Thyroid gland (tissue), 4 donors: Measurements from ENCODE around the gene WDR37. TPM values are rescaled to one million over a fixed set of nuclear protein-coding genes. Genes with fewer than 3 reads are reported as not detected.
A peak's percentile ranks its signal among the peaks of the same experiment; 100 is the strongest.

Source experiments
- DNase-seq, 2 donors: peaks; one replicate each; pipeline ENCODE4 v3.0.0-alpha.2; 2019
- H3K27ac ChIP-seq, 3 donors: fragments of 200-600 bp; sonication (generic); 1 replicate in 2 of 3; 2 replicates in 1 of 3; pipeline ENCODE4 v1.5.1; 2016 to 2019; ENCODE audit warnings: mild to moderate bottlenecking in 1 of 3, moderate library complexity in 1 of 3
- H3K27me3 ChIP-seq: fragments of 200-600 bp; sonication (generic); one replicate; pipeline ENCODE4 v1.5.1; 2019
- H3K36me3 ChIP-seq, 2 donors: fragments of 200-600 bp; sonication (generic); one replicate each; pipeline ENCODE4 v1.5.1; 2016 to 2019
- H3K4me1 ChIP-seq, 2 donors: fragments of 200-600 bp; sonication (generic); one replicate each; pipeline ENCODE4 v1.5.1; 2017 to 2019
- H3K4me3 ChIP-seq, 3 donors: fragments of 200-600 bp; sonication (generic); replicated peaks in 1 of 3; 1 replicate in 2 of 3; 2 replicates in 1 of 3; pipeline ENCODE4 v1.5.1; 2016; ENCODE audit warnings: mild to moderate bottlenecking in 1 of 3
- H3K9me3 ChIP-seq: fragments of 200-600 bp; sonication (generic); one replicate; pipeline ENCODE4 v1.5.1; 2017
- CTCF ChIP-seq, 6 experiments: fragments of 200-600 bp in 3 of 6; fragments of 450-650 bp in 3 of 6; sonication (generic) in 3 of 6; IDR thresholded peaks; one replicate each; pipeline ENCODE4 v1.5.1; 2016 to 2019; ENCODE audit warnings: antibody characterized with exemption in 6 of 6, mild to moderate bottlenecking in 2 of 6, inconsistent platforms in 1 of 6, moderate library complexity in 1 of 6
- POLR2A ChIP-seq, 2 donors: fragments of 450-650 bp; IDR thresholded peaks; one replicate each; pipeline ENCODE4 v1.6.1; 2017; ENCODE audit warnings: antibody characterized with exemption in 2 of 2, mild to moderate bottlenecking in 2 of 2, moderate library complexity in 1 of 2
- WGBS, 2 donors: methylation state at CpG; one replicate each; pipeline ENCODE4 v1.1.5; 2017; 5-methylcytosine and 5-hydroxymethylcytosine counted together
- intact Hi-C: fragments of 100-400 bp; cut with DNase I; formaldehyde crosslinking; loops from one replicate; pipeline ENCODE4 v1.15.1; 2023
- total RNA-seq, 4 donors: library from RNA; depleted of rRNA; stranded (reverse); fragments of >200 nt; gene quantifications; one replicate each; pipeline ENCODE4 v1.2.3, GENCODE V29; 2016

Gene WDR37
- total RNA-seq, 4 donors from 2014 or later, result 15.2 to 26.3 (median 16.4) TPM

GRCh38 chr10:1103551-1103950, 47.4 kb downstream of the WDR37 start:
- Histone ChIP-seq H3K36me3 (peaks cover 40 to 50% of the 10 kb centered on the region in 2 donors), H3K27me3 (no peaks in the 10 kb centered on the region), H3K27ac (no peak overlapping the region), H3K9me3 (no peaks in the 10 kb centered on the region), H3K4me3 (no peak overlapping the region), H3K4me1 (no peaks in the 10 kb centered on the region)
- 93 to 94% methylated on average over 18 of the region's 18 CpGs for WGBS, 2 donors
- TF ChIP-seq CTCF (IDR thresholded peaks at IDR 0.05), result no peak
- TF ChIP-seq POLR2A (IDR thresholded peaks at IDR 0.05), result no peak
- intact Hi-C loops, result no loop called here
- DNase-seq, result no peak

GRCh38 chr10:1104971-1105370, 48.8 kb downstream of the WDR37 start:
- no peak overlapping the region for H3K4me3 ChIP-seq
- whole genome bisulfite sequencing, 2 donors, result 95 to 96% methylated on average over 14 of the region's 14 CpGs
- H3K27me3 ChIP-seq, result no peaks in the 10 kb centered on the region
- H3K27ac ChIP-seq, result no peak overlapping the region
- H3K4me1 ChIP-seq, result no peaks in the 10 kb centered on the region
- no peak for DNase-seq
- intact Hi-C loops, result no loop called here
- no peak for TF ChIP-seq POLR2A (IDR thresholded peaks at IDR 0.05)
- no peak for TF ChIP-seq CTCF (IDR thresholded peaks at IDR 0.05)
- no peaks in the 10 kb centered on the region for H3K9me3 ChIP-seq
- peaks cover 44 to 54% of the 10 kb centered on the region in 2 donors for H3K36me3 ChIP-seq

- no peak for TF ChIP-seq CTCF (IDR thresholded peaks at IDR 0.05)
- no peak for TF ChIP-seq POLR2A (IDR thresholded peaks at IDR 0.05)
- H3K27me3 ChIP-seq, result no peaks in the 10 kb centered on the region
- intact Hi-C loops, result no loop called here
- peaks cover 50 to 54% of the 10 kb centered on the region in 2 donors for H3K36me3 ChIP-seq
- no peaks in the 10 kb centered on the region for H3K9me3 ChIP-seq
- 91 to 92% methylated on average over 8 to 9 of the region's 15 CpGs for WGBS, 2 donors
- H3K4me1 ChIP-seq, result no peaks in the 10 kb centered on the region
- no peak overlapping the region for H3K4me3 ChIP-seq
- no peak for DNase-seq
- H3K27ac ChIP-seq, result no peak overlapping the region
These were observed 50.8 kb downstream of the WDR37 start for GRCh38 chr10:1107004-1107403.

DNA sequence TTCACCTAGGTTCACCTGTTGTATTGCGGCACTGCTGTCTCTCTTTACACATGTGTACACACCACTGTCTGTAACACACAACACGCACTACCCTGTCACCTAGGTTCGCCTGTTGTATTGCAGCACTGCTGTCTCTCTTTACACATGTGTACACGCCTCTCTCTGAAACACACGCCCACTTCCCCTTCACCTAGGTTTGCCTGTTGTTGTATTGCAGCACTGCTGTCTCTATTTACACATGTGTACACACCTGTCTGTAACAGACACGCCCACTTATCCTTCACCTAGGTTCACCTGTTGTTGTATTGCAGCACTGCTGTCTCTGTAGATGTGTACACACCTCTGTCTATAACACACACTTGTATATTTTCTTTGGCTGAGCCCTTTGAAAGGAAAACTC, 51.5 kb downstream of the WDR37 start:
- DNase-seq, result no peak
- TF ChIP-seq POLR2A (IDR thresholded peaks at IDR 0.05), result no peak
- no peak for TF ChIP-seq CTCF (IDR thresholded peaks at IDR 0.05)
- H3K27me3 ChIP-seq, result no peaks in the 10 kb centered on the region
- H3K9me3 ChIP-seq, result no peaks in the 10 kb centered on the region
- H3K4me3 ChIP-seq, result no peak overlapping the region
- intact Hi-C loops, result no loop called here
- 93 to 96% methylated on average over 6 of the region's 6 CpGs for WGBS, 2 donors
- peaks cover 48 to 49% of the 10 kb centered on the region in 2 donors for H3K36me3 ChIP-seq
- no peak overlapping the region for H3K27ac ChIP-seq
- H3K4me1 ChIP-seq, result no peaks in the 10 kb centered on the region

- Histone ChIP-seq H3K4me1 (no peaks in the 10 kb centered on the region), H3K36me3 (peaks cover 44 to 45% of the 10 kb centered on the region in 2 donors), H3K4me3 (no peak overlapping the region), H3K9me3 (no peaks in the 10 kb centered on the region), H3K27me3 (no peaks in the 10 kb centered on the region), H3K27ac (no peak overlapping the region)
- intact Hi-C loops, result no loop called here
- TF ChIP-seq POLR2A (IDR thresholded peaks at IDR 0.05) (no peak), CTCF (IDR thresholded peaks at IDR 0.05) (peak in 4 of 6 experiments; percentile 13 to 43 (median 29))
- peak; percentile 21 to 33 for DNase-seq
- 81 to 84% methylated on average over 29 to 32 of the region's 32 CpGs for WGBS, 2 donors
These were observed 53.8 kb downstream of the WDR37 start for GRCh38 chr10:1109795-1110673.
